GM21576 (cell line): ENCODE results near the gene RAB36.

Experiments used
- ATAC-seq: cut with Tn5 transposase; IDR thresholded peaks from one replicate; pipeline ENCODE4 v1.9.1; 2021; ENCODE audit warnings: mild to moderate bottlenecking, moderate library complexity; ENCODE audit not compliant: unreplicated experiment

RAB36 gene

GRCh38 chr22:23108249-23109078 is 36.8 kb upstream of the RAB36 start:
- ATAC-seq = no peak

- ATAC-seq = no peak
Measured at GRCh38 chr22:23109079-23109347, 36.3 kb upstream of the RAB36 start.

DNA sequence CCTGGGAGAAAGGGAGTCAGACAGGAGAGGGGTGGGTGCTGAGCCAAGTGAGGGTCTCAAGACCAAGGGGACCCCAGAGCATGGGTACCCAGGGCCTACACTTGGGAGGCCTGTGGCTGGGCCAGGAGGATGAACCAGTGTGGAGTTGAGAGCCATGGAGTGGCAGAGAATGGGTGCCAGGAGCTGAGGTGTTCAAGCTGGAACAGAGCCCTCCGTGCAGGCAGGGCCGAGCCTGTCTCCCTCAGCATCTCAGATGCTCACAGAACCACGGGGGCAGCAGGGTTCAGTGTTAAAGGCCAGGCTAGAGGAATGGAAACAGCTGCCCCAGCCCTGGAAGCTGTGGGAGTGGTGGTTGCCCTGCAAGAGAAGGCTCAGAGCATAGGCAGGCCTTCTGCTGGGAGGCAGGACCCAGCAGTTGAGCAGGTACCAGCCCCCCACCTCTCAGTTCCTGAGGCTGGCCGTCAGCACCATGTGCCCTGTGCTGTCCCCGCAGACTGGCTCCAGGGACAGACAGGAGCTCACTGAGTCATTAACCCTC is 35.8 kb upstream of the RAB36 start:
- ATAC-seq = no peak

DNA sequence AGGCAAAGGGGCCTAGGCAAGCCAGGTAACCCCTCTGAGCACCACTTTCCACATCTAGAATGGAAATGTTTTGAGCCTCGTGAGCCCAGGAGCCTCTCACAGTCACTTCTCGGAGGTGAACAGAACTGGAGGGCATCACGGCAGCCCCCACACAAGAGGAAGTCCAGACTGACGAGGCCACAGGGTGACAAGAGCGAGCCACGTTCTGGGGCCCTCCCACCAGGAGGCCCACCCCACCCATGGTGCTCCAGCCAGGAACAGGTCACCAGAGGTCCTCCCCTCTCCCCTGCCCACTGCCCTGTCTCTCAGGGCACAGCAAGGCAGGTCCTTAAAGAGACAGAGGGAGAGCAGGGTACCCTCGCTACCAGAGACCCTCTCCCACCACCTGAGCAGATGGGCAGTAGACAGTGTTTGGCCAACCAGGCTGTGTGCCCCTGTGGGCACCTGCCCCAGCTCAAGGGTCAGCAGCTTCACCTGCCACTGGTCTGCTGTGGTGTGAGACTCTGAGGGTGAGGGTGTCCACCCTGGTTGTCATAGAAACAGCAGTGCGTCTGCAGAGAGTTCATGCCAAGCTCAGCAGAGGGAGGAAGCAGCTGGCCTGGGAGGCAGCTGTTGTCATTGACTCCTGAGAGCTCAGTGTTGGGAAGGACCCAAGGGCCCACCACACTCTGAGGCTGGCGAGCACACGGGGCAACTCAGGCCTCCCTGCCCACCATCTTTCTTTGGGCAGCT is 34.9 kb upstream of the RAB36 start:
- ATAC-seq = no peak

DNA sequence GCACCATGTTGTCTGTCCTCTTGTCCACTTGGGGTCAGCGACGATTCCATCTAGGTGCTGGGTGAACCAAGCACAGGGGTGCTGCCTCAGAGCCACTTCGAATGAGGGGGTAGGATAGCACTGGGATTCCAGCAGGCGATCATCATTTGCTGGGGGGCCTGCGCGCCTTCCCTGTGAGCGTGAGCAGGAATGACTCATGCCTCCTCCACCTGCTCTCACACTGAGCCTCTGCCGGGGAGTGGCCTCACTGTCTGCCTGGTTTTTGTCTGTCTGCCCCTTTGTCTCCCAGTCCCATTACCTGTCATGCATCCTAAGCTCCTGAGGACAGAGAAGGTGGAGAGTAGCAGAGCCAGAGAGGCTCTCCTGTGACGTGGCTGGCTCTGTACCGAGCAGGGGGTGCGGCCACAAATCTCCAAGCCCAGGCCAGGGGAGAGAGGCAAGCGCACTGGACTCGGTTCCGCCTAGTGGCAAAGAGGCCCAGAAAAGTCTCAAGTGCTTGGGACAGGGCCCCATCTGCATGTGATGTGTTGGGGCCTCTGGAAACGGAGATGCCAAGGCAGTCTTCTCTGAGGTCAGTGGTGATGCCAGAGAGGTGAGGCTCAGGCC is 34.3 kb upstream of the RAB36 start:
- no peak for ATAC-seq

GRCh38 chr22:23112472-23113012 is 32.7 kb upstream of the RAB36 start:
- no peak for ATAC-seq

DNA sequence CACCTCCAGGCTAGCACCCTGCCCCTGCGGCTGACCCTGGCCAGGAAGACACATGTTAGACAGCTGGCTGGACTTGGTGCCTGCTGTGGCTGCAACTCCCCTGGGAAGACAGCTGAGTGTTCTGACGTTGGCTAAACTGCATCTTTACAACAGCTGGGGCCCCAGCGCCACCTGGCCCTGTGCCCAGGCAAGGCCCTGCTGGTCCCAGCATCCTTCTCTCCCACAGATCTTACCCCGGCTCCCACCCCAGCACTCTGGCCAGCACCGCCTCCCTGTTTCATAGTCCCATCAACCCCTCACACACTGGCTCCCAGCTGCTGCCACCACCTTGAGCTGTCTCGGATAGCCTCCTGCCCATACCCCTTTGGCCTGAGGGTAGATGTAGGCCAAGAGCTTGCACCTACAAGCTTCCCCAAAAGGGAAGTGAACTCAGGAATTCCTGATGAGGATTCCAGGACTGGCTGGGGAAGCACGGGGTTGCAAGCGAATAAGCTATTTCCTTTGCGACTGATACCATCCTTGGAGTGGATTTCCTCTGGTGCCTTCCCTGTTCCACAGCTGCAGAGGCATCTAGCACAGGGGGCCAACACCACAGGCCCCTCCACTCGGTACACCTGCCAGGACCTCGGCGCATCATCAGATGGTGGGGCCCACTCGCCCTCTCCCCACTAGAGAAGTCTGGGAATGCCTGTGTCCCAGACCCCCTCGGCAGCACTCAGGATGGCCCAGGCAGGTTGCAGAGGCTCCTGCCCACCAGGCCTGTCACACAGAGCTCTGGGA is 32.0 kb upstream of the RAB36 start:
- ATAC-seq = no peak

GRCh38 chr22:23113847-23114720 is 31.2 kb upstream of the RAB36 start:
- ATAC-seq = no peak

DNA sequence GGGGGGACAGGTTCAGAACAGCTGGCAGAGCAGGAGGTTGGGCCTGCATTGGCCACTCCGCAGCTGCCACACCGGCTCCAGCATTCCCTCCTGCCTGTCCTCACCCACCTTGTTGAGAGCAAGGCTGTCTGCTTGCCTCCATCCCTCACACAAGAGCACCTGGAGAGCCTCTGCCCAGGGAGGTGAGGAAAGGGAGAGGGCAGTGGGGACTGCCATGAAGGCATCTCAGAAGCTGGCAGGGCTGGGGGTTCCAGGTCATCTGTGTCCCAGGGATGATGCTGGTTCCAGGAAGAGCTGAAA is 30.6 kb upstream of the RAB36 start:
- no peak for ATAC-seq

DNA sequence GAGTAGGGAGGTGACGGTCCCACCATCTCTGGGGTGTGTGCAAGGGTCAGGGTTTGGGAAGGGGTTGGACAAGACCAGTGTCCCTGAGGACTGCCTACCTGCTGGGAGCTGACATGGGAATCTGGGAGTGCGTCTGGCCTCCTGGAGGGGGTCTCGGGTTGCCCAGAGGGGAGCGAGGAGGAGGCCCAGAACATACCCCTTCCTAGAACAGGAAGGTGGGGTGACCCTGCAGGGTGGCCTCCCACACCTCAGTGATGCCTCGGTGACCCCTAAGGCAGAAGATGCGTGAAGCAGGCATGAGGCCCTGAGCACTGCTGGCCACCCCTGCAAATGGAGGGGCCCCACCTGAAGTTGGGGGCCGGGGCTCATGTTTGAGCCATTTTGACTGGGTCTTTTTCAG is 29.9 kb upstream of the RAB36 start:
- ATAC-seq = no peak

DNA sequence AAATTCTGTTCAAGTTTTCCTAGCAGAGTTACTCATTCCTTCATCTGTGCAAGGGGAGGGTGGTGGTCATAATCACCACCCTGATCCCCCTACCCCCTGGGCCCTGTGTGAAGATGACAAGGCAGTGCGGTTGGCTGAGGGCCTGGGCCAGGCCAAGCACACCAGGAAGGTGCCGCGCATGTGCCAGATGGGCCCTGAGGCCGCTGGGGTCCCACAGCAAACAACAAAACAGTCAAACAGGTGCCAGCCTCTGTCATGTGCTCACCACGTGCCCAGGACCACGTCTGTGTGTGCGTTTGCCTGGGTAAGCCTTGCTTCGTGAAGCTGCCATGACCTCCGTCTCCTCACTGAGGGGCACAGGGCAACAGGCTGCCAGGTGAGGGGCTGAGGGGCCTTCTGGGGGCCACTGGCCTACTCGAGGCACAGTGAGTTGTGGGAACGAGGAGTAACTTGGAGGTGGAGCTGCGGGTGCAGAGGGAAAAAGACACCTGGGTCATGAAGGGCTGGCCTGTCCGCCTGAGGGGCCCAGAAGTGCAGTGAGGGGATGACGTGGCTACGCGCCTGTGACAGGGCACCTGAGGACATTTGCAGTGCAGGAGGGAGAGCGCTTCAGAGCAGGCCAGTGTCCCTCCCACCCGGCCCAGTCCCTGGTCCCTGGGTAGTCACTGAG is 29.3 kb upstream of the RAB36 start:
- ATAC-seq = no peak

GRCh38 chr22:23116506-23117263 is 28.6 kb upstream of the RAB36 start:
- ATAC-seq = no peak

GRCh38 chr22:23117275-23117674 is 28.0 kb upstream of the RAB36 start:
- no peak for ATAC-seq

- ATAC-seq = no peak
Measured at GRCh38 chr22:23117891-23118646, 27.2 kb upstream of the RAB36 start.

- ATAC-seq = no peak
Measured at GRCh38 chr22:23118647-23119493, 26.4 kb upstream of the RAB36 start.

- ATAC-seq = no peak
Measured at GRCh38 chr22:23119494-23120414, 25.5 kb upstream of the RAB36 start.
